ENCODE measurements around the gene INHBC.
"Not testable (repeated sequence)": the region's sequence is repeated elsewhere in the genome, so short reads cannot be mapped to it uniquely, and the experiment has no call there.

The INHBC gene, protein sequence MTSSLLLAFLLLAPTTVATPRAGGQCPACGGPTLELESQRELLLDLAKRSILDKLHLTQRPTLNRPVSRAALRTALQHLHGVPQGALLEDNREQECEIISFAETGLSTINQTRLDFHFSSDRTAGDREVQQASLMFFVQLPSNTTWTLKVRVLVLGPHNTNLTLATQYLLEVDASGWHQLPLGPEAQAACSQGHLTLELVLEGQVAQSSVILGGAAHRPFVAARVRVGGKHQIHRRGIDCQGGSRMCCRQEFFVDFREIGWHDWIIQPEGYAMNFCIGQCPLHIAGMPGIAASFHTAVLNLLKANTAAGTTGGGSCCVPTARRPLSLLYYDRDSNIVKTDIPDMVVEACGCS

DNA sequence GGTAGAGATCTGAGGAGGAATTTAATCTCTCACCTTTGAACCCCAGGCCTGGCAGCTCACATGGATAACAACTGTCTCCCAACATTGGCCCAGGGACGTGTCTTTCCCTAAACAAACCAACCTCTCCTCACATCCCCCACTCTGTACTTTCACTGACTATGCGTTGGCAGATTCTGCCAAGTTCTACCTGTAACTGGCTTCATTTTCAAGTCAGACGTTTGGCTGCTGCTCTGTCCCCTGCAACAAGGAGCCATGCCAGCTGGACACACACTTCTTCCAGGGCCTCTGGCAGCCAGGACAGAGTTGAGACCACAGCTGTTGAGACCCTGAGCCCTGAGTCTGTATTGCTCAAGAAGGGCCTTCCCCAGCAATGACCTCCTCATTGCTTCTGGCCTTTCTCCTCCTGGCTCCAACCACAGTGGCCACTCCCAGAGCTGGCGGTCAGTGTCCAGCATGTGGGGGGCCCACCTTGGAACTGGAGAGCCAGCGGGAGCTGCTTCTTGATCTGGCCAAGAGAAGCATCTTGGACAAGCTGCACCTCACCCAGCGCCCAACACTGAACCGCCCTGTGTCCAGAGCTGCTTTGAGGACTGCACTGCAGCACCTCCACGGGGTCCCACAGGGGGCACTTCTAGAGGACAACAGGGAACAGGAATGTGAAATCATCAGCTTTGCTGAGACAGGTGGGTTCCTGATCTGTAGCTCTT, at the start of gene INHBC:
INHBC (plus strand) TSS at position 268 of the 707 bp plus-strand sequence; CDS start at position 371, 103 bp downstream.
- Mint-ChIP-seq H3K9me3 (no peaks in the 10 kb centered on the region), H3K4me3 (no peak within 1 kb of the TSS), H3K27me3 (ENCODE audit: low read depth) (peaks cover 6% of the 10 kb centered on the region), H3K36me3 (ENCODE audit: low read depth) (peaks cover 2% of the 10 kb centered on the region), H3K4me1 (ENCODE audit: low read depth) (peaks cover 16% of the 10 kb centered on the region), H3K27ac (peak within 1 kb of the TSS; percentile 60)

DNA sequence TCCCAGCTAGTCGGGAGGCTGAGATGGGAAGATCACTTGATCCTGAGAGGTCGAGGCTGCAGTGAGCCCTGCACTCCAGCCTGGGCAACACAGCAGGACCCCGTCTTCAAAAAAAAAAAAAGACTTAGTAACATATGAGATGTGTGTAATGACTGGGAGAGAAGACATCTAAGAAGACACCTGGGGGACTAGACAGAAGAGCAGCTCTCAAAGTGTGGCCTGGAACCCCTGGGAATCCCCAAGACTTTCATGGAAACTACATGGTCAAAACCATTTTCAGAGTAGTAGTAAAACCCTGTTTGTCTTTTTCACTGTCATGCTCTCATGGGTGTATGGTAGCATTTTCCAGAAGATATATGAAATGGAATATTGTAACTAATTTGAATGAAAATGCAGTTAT, 49.0 kb upstream of the INHBC start:
- H3K27ac Mint-ChIP-seq: no peak overlapping the region
- H3K36me3 Mint-ChIP-seq (ENCODE audit: low read depth): peaks cover 24% of the 10 kb centered on the region
- H3K4me3 Mint-ChIP-seq: no peak overlapping the region
- H3K27me3 Mint-ChIP-seq (ENCODE audit: low read depth): no peaks in the 10 kb centered on the region
- H3K4me1 Mint-ChIP-seq (ENCODE audit: low read depth): no peaks in the 10 kb centered on the region
- no peaks in the 10 kb centered on the region for H3K9me3 Mint-ChIP-seq

DNA sequence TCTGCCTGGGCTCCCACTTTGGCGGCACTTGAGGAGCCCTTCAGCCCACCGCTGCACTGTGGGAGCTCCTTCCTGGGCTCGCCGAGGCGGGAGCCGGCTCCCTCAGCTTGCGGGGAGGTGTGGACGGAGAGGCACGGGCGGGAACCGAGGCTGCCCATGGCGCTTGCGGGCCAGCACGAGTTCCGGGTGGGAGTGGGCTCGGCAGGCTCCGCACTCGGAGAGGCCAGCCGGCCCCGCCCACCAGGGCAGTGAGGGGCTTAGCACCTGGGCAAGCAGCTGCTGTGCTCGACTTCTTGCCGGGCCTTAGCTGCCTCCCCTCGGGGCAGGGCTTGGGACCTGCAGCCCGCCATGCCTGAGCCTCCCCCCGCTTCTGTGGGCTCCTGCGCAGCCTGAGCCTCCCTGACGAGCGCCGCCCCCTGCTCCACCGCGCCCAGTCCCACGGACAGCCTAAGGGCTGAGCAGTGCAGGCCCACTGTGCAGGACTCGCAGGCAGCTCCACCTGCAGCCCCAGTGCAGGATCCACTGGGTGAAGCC, 48.3 kb upstream of the INHBC start:
- H3K4me3 Mint-ChIP-seq: no peak overlapping the region
- no peaks in the 10 kb centered on the region for H3K27me3 Mint-ChIP-seq (ENCODE audit: low read depth)
- H3K27ac Mint-ChIP-seq: no peak overlapping the region
- peaks cover 21% of the 10 kb centered on the region for H3K36me3 Mint-ChIP-seq (ENCODE audit: low read depth)
- no peaks in the 10 kb centered on the region for H3K4me1 Mint-ChIP-seq (ENCODE audit: low read depth)
- H3K9me3 Mint-ChIP-seq: no peaks in the 10 kb centered on the region

DNA sequence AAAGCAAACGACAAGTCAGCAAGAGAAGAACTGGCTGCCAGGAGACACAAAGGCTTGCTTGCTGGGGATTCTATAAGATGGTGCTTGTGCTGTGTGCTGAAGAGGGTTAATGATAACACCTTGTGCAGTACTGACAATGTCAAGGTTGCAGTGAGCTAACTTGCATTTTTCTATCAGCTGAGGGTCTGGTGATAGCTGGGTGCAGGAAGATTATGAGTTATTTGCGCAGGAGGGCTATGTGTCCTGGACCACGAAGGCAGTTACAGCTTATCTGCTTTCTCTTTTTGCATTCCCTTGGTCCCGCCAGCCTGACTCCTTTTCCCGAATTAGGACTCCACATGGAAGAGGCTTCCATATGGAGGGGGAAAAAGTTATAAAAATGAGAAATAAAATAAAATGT, 46.2 kb upstream of the INHBC start:
- no peaks in the 10 kb centered on the region for H3K4me1 Mint-ChIP-seq (ENCODE audit: low read depth)
- peaks cover 27% of the 10 kb centered on the region for H3K36me3 Mint-ChIP-seq (ENCODE audit: low read depth)
- no peaks in the 10 kb centered on the region for H3K27me3 Mint-ChIP-seq (ENCODE audit: low read depth)
- H3K27ac Mint-ChIP-seq: no peak overlapping the region
- H3K4me3 Mint-ChIP-seq: no peak overlapping the region
- no peaks in the 10 kb centered on the region for H3K9me3 Mint-ChIP-seq

DNA sequence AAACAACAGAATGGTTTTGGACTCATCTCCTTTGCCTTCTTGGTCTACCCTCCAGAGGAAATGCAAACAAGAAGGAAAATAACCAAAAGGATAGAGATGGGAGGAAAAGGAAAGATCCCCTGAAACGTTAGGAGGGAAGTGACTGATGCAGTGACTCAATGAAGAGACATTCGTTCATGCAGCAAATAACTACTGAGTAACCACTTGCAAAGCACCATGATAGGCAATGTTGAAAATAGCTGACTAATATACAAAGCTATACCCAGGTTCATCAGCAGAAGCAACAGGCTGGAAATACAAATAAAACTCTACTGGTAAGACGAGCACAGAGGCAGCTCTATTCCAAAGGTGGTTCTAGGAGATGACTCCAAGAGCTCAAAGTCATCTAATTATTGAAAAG, 45.6 kb upstream of the INHBC start:
- Mint-ChIP-seq H3K27ac (no peak overlapping the region), H3K4me1 (ENCODE audit: low read depth) (no peaks in the 10 kb centered on the region), H3K4me3 (no peak overlapping the region), H3K9me3 (no peaks in the 10 kb centered on the region), H3K27me3 (ENCODE audit: low read depth) (no peaks in the 10 kb centered on the region), H3K36me3 (ENCODE audit: low read depth) (peaks cover 27% of the 10 kb centered on the region)

DNA sequence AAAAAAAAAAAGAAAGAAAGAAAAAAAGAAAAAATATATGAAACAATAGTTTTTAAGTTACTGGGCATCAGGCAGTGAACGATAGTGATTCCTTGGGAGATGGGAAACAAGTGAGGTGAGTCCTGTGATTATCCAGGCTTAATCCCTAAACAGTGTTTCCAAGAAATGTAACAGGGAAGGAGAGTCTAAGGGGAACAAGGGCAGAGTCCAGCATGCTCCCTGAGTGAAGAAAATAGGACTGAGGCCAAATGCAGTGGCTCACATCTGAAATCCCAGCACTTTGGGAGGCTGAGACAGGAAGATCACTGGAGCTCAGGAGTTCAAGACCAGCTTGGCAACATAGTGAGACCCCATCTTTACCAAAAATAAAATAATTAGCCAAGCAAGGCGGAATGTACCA, 44.4 kb upstream of the INHBC start:
- no peaks in the 10 kb centered on the region for H3K9me3 Mint-ChIP-seq
- no peak overlapping the region for H3K27ac Mint-ChIP-seq
- H3K36me3 Mint-ChIP-seq (ENCODE audit: low read depth): peaks cover 27% of the 10 kb centered on the region
- H3K27me3 Mint-ChIP-seq (ENCODE audit: low read depth): no peaks in the 10 kb centered on the region
- no peaks in the 10 kb centered on the region for H3K4me1 Mint-ChIP-seq (ENCODE audit: low read depth)
- no peak overlapping the region for H3K4me3 Mint-ChIP-seq

DNA sequence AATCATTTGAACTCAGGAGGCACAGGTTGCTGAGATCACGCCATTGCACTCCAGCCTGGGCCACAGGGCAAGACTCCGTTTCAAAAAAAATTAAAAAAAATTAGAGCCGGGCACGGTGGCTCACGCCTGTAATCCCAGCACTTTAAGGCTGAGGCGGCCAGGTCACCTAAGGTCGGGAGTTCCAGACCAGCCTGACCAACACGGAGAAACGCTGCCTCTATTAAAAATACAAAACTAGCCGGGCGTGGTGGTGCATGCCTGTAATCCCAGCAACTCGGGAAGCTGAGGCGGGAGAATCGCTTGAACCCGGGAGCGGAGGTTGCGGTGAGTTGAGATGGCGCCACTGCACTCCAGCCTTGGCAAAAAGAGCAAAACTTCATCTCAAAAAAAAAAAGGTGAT, 39.5 kb upstream of the INHBC start:
- Mint-ChIP-seq H3K27ac (no peak overlapping the region), H3K4me1 (ENCODE audit: low read depth) (no peaks in the 10 kb centered on the region), H3K36me3 (ENCODE audit: low read depth) (peaks cover 15% of the 10 kb centered on the region), H3K9me3 (no peaks in the 10 kb centered on the region), H3K27me3 (ENCODE audit: low read depth) (no peaks in the 10 kb centered on the region), H3K4me3 (no peak overlapping the region)

DNA sequence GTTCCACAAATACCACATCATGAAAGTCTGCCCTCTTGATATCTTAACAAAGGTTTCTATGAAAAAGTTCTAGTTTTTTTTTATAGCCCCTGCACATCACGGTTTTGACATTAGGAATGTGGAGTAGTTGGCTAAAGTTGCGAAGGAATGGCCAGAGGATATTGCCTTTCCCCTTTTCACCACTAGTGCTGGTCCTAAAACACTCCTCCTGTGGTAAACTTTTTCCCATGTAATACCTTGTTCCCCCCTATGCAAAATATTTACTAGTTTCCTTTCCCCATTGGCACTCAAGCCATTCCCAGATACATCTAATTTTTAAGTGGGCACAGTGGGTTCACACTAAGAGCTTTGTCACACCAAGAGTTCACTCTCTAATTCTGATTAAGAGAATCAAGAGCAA, 37.1 kb upstream of the INHBC start:
- Mint-ChIP-seq H3K36me3 (ENCODE audit: low read depth) (peaks cover 7% of the 10 kb centered on the region), H3K27me3 (ENCODE audit: low read depth) (no peaks in the 10 kb centered on the region), H3K4me3 (no peak overlapping the region), H3K4me1 (ENCODE audit: low read depth) (no peaks in the 10 kb centered on the region), H3K9me3 (no peaks in the 10 kb centered on the region), H3K27ac (no peak overlapping the region)

DNA sequence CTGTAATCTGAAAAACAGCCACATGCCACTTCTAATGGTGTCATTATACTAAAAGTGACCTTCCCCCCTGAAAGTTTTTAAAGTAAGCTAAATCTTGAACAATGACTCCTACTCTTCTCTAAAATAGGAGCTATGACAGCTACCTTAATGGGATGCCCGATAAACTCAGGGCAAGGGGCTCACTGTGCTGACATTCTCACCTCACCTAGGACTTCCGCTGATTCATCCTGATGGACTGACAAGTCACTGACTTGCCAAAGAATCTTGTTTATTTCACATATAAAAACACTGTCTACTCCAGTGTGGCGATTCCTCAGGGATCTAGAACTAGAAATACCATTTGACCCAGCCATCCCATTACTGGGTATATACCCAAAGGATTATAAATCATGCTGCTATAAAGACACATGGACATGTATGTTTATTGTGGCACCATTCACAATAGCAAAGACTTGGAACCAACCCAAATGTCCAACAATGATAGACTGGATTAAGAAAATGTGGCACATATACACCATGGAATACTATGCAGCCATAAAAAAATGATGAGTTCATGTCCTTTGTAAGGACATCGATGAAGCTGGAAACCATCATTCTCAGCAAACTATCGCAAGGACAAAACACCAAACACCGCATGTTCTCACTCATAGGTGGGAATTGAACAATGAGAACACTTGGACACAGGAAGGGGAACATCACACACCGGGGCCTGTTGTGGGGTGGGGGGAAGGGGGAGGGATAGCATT, 34.7 kb upstream of the INHBC start:
- H3K4me3 Mint-ChIP-seq; H3K9me3 Mint-ChIP-seq; H3K4me1 Mint-ChIP-seq (ENCODE audit: low read depth); H3K27ac Mint-ChIP-seq; H3K27me3 Mint-ChIP-seq (ENCODE audit: low read depth); H3K36me3 Mint-ChIP-seq (ENCODE audit: low read depth): not testable (repeated sequence)

DNA sequence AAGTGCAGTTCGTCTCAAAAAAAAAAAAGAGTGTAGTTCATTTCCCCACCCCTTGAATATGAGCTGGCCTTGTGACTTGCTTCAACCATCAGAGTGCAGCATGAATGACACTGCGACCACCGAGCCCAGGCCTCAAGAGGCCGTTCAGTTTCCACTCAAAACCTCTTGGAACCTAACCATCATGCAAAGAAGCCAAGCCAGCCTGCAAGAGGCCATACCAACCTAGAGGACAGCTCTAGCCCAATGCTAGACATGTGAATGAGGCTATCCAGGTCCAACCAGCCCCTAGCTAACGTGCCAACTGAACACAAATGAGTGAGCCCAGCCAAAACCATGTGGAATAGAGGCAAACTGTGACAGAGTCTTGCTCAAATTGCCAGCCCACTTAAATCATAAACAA, 33.4 kb upstream of the INHBC start:
- Mint-ChIP-seq H3K27ac (no peak overlapping the region), H3K9me3 (no peaks in the 10 kb centered on the region), H3K4me1 (ENCODE audit: low read depth) (no peaks in the 10 kb centered on the region), H3K36me3 (ENCODE audit: low read depth) (no peaks in the 10 kb centered on the region), H3K4me3 (no peak overlapping the region), H3K27me3 (ENCODE audit: low read depth) (no peaks in the 10 kb centered on the region)

DNA sequence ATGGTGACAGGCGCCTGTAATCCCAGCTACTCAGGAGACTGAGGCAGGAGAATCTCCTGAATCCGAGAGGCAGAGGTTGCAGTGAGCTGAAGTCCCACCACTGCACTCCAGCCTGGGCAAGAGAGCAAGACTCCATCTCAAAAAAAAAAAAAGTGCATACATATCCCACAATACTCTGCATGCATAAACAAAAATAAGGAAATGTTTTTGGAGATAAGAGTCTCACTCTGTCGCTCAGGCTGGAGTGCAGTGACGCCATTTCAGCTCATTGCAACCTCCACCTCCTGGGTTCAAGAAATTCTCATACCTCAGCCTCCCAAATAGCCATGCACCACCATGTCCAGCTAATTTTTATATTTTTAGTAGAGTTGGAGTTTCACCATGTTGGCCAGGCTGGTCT, 32.4 kb upstream of the INHBC start:
- not testable (repeated sequence) for H3K27me3 Mint-ChIP-seq (ENCODE audit: low read depth); H3K27ac Mint-ChIP-seq; H3K9me3 Mint-ChIP-seq; H3K36me3 Mint-ChIP-seq (ENCODE audit: low read depth); H3K4me3 Mint-ChIP-seq; H3K4me1 Mint-ChIP-seq (ENCODE audit: low read depth)

DNA sequence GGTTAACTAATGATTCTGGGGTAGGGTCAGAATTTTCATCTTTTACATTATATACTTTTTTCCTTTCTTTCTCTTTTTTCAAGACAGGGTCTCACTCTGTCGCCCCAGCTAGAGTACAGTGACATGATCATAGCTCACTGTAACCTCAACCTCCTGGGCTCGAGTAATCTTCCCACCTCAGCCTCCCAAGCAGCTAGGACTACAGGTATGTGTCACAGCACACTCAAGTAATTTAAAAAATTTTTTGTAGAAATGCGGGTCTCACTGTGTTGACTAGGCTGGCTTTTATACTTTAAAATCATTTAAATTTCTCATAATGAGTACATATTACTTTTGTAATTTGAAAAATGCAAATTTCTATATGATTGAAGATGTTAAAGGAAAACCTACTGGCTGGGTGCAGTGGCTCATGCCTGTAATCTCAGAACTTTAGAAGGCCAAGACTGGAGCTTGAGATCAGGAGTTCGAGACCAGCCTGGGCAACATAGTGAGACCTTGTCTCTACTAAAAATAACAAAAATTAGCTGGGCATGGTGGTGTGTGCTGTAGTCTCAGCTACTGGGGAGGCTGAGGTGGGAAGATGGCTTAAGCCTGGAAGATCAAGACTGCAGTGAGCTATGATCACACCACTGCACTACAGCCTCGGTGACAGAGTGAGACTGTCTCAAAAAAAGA, 29.5 kb upstream of the INHBC start:
- no peaks in the 10 kb centered on the region for H3K4me1 Mint-ChIP-seq (ENCODE audit: low read depth)
- no peak overlapping the region for H3K27ac Mint-ChIP-seq
- H3K4me3 Mint-ChIP-seq: no peak overlapping the region
- H3K27me3 Mint-ChIP-seq (ENCODE audit: low read depth): no peaks in the 10 kb centered on the region
- H3K36me3 Mint-ChIP-seq (ENCODE audit: low read depth): no peaks in the 10 kb centered on the region
- no peaks in the 10 kb centered on the region for H3K9me3 Mint-ChIP-seq

DNA sequence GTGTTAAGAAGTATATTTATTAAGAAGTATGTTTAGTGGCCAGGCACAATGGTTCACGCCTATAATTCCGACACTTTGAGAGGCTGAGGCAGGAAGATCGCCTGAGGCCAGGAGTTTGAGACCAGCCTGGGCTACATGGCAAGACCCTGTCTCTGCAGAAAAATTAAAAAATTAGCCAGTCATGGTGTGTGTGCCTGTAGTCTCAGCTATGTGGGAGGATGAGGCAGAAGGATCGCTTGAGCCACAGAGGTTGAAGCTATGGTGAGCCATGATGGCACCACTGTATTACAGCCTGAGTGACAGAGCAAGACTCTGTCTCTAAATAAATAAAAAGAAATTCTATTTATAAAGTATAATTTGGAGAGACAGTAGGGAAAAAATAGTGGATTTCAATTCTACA, 24.1 kb upstream of the INHBC start:
- no peaks in the 10 kb centered on the region for H3K27me3 Mint-ChIP-seq (ENCODE audit: low read depth)
- H3K9me3 Mint-ChIP-seq: no peaks in the 10 kb centered on the region
- no peaks in the 10 kb centered on the region for H3K4me1 Mint-ChIP-seq (ENCODE audit: low read depth)
- peaks cover 2% of the 10 kb centered on the region for H3K36me3 Mint-ChIP-seq (ENCODE audit: low read depth)
- no peak overlapping the region for H3K27ac Mint-ChIP-seq
- H3K4me3 Mint-ChIP-seq: no peak overlapping the region

DNA sequence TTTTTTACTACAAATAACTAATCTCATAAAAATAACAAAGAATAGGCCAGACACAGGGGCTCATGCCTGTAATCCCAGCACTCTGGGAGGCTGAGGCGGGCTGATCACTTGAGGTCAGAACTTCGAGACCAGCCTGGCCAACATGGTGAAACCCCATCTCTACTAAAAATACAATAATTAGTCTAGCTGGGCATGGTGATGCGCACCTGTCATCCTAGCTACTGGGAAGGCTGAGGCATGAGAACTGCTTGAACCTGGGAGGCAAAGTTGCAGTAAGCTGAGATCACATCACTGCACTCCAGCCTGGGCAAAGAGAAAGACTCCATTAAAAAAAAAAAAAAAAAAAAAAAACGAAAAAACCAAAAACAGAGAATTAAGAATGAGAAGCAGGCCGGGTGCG, 20.4 kb upstream of the INHBC start:
- not testable (repeated sequence) for H3K4me3 Mint-ChIP-seq; H3K27me3 Mint-ChIP-seq (ENCODE audit: low read depth); H3K9me3 Mint-ChIP-seq; H3K36me3 Mint-ChIP-seq (ENCODE audit: low read depth); H3K27ac Mint-ChIP-seq; H3K4me1 Mint-ChIP-seq (ENCODE audit: low read depth)

All from T-helper 1 cell treated with Interleukin-12 subunit alpha and Interleukin-12 subunit beta and Interleukin-4 antibody, amounts not matched to agents 30 μg/mL and 1 μg/mL, for 36 hours (primary cell).